PC-9 (cell line): ENCODE results near the gene LAMC3. TPM values are rescaled to one million over a fixed set of nuclear protein-coding genes. Genes with fewer than 3 reads are reported as not detected.

Experiments used
- BruUV-seq: library from RNA; stranded (reverse); fragments of 400-500 nt; replicated peaks from 2 replicates; lab custom pipeline; 2021; lab: Mats Ljungman, UMichigan
- CTCF ChIA-PET: fragments of 300-600 bp; sonication (Branson Sonifier 250); formaldehyde crosslinking; loops from one replicate; lab custom pipeline; 2022; ENCODE audit warnings: antibody characterized with exemption; lab: Charles Lee
- POLR2A ChIA-PET: fragments of 300-600 bp; sonication (Branson Sonifier 250); formaldehyde crosslinking; loops from one replicate; lab custom pipeline; 2022; ENCODE audit warnings: antibody characterized with exemption; ENCODE audit not compliant: unreplicated experiment; lab: Charles Lee
- DNase-seq, 2 experiments: peaks; one replicate each; pipeline versions ENCODE4 v3.0.0 to v3.0.0-alpha.2; 2015 to 2022; ENCODE audit warnings: mixed read lengths in 1 of 2
- H2AFZ ChIP-seq: fragments of 200-600 bp; sonication (generic); 2 replicates; pipeline ENCODE4 v1.8.1; 2017; ENCODE audit warnings: antibody characterized with exemption
- H3F3A ChIP-seq: fragments of 200-600 bp; sonication (generic); 2 replicates; pipeline ENCODE4 v1.8.1; 2017; ENCODE audit warnings: antibody characterized with exemption, mild to moderate bottlenecking, low read depth; ENCODE audit not compliant: insufficient read depth
- H3K27ac ChIP-seq: fragments of 200-600 bp; sonication (generic); 2 replicates; pipeline ENCODE4 v1.6.1; 2016; ENCODE audit warnings: mixed run types
- H3K27me3 ChIP-seq: fragments of 200-600 bp; sonication (generic); 2 replicates; pipeline ENCODE4 v1.6.1; 2016; ENCODE audit warnings: low read depth, mixed run types; ENCODE audit not compliant: insufficient read depth
- H3K36me3 ChIP-seq: fragments of 200-600 bp; sonication (generic); 2 replicates; pipeline ENCODE4 v1.6.1; 2016; ENCODE audit warnings: low read depth, mixed run types
- H3K4me1 ChIP-seq: fragments of 200-600 bp; sonication (generic); replicated peaks from 2 replicates; pipeline ENCODE4 v1.6.1; 2016; ENCODE audit warnings: mixed run types; ENCODE audit not compliant: insufficient read depth
- H3K4me2 ChIP-seq: fragments of 200-600 bp; sonication (generic); 2 replicates; pipeline ENCODE4 v1.6.1; 2017; ENCODE audit warnings: mixed run types
- H3K4me3 ChIP-seq: fragments of 200-600 bp; sonication (generic); 2 replicates; pipeline ENCODE4 v1.6.1; 2016; ENCODE audit warnings: mixed run types
- H3K79me2 ChIP-seq: fragments of 200-600 bp; sonication (generic); 2 replicates; pipeline ENCODE4 v1.6.1; 2017; ENCODE audit warnings: low read depth, mixed run types
- H3K9me2 ChIP-seq: fragments of 200-600 bp; sonication (generic); 2 replicates; pipeline ENCODE4 v1.8.1; 2017; ENCODE audit warnings: mild to moderate bottlenecking; ENCODE audit not compliant: insufficient read depth
- H3K9me3 ChIP-seq: fragments of 200-600 bp; sonication (generic); 2 replicates; pipeline ENCODE4 v1.8.1; 2016; ENCODE audit warnings: low read depth; ENCODE audit not compliant: insufficient read depth
- H4K20me1 ChIP-seq: fragments of 200-600 bp; sonication (generic); 2 replicates; pipeline ENCODE4 v1.8.1; 2017; ENCODE audit not compliant: insufficient read depth
- CTCF ChIP-seq: fragments of 200-600 bp; sonication (generic); conservative IDR thresholded peaks from 2 replicates; pipeline ENCODE4 v1.6.1; 2017; ENCODE audit warnings: mixed run types, antibody characterized with exemption, mild to moderate bottlenecking, moderate library complexity
- EZH2 ChIP-seq: fragments of 200-600 bp; sonication (generic); IDR thresholded peaks from 2 replicates; pipeline ENCODE4 v1.8.0; 2017; ENCODE audit warnings: antibody characterized with exemption, low read depth
- intact Hi-C: fragments of 100-400 bp; cut with micrococcal nuclease; formaldehyde crosslinking; loops from one replicate; pipeline ENCODE4 v1.10.0; 2022; ENCODE audit not compliant: unreplicated experiment
- total RNA-seq: library from RNA; stranded (reverse); gene quantifications from 2 replicates; pipeline ENCODE4 v1.2.3, GENCODE V29; 2021

The LAMC3 gene
- total RNA-seq, 1 experiment from 2014 or later = 0.41 TPM

- H2AFZ ChIP-seq = no peak overlapping the region
- no peaks in the 10 kb centered on the region for H3K79me2 ChIP-seq
Measured at GRCh38 chr9:130990306-130990977, 18.5 kb upstream of the LAMC3 start.

GRCh38 chr9:130990978-130991777 lies 17.8 kb upstream of the LAMC3 start:
- DNase-seq = no peak
- TF ChIP-seq EZH2 (no peak), CTCF (no peak)
- Histone ChIP-seq H2AFZ (no peak overlapping the region), H3F3A (no peaks in the 10 kb centered on the region), H3K27me3 (peaks cover 13% of the 10 kb centered on the region), H3K36me3 (no peaks in the 10 kb centered on the region), H3K9me3 (no peaks in the 10 kb centered on the region), H3K4me1 (no peaks in the 10 kb centered on the region), H3K4me3 (no peak overlapping the region), H3K79me2 (no peaks in the 10 kb centered on the region), H4K20me1 (no peaks in the 10 kb centered on the region), H3K27ac (no peak overlapping the region), H3K9me2 (no peaks in the 10 kb centered on the region), H3K4me2 (no peak overlapping the region)
- POLR2A ChIA-PET = interaction anchor here (0.6 kb wide), 1 partner anchor 130 kb away, joined by 3 read pairs; no protein-coding TSS in a partner anchor
- BruUV-seq = no TSS peak
- intact Hi-C loops = no loop called here
- CTCF ChIA-PET = no interaction called here

More at GRCh38 chr9:130990306-130990977, 18.5 kb upstream of the LAMC3 start:
- Histone ChIP-seq H3F3A (no peaks in the 10 kb centered on the region), H4K20me1 (no peaks in the 10 kb centered on the region), H3K9me3 (no peaks in the 10 kb centered on the region), H3K4me3 (no peak overlapping the region), H3K9me2 (no peaks in the 10 kb centered on the region), H3K4me1 (no peaks in the 10 kb centered on the region), H3K27me3 (peaks cover 16% of the 10 kb centered on the region), H3K4me2 (no peak overlapping the region), H3K36me3 (no peaks in the 10 kb centered on the region), H3K27ac (no peak overlapping the region)
- no peak for TF ChIP-seq EZH2
- no peak for TF ChIP-seq CTCF
- BruUV-seq = no TSS peak
- DNase-seq = no peak
- ChIA-PET POLR2A (no interaction called here), CTCF (no interaction called here)
- intact Hi-C loops = no loop called here

DNA sequence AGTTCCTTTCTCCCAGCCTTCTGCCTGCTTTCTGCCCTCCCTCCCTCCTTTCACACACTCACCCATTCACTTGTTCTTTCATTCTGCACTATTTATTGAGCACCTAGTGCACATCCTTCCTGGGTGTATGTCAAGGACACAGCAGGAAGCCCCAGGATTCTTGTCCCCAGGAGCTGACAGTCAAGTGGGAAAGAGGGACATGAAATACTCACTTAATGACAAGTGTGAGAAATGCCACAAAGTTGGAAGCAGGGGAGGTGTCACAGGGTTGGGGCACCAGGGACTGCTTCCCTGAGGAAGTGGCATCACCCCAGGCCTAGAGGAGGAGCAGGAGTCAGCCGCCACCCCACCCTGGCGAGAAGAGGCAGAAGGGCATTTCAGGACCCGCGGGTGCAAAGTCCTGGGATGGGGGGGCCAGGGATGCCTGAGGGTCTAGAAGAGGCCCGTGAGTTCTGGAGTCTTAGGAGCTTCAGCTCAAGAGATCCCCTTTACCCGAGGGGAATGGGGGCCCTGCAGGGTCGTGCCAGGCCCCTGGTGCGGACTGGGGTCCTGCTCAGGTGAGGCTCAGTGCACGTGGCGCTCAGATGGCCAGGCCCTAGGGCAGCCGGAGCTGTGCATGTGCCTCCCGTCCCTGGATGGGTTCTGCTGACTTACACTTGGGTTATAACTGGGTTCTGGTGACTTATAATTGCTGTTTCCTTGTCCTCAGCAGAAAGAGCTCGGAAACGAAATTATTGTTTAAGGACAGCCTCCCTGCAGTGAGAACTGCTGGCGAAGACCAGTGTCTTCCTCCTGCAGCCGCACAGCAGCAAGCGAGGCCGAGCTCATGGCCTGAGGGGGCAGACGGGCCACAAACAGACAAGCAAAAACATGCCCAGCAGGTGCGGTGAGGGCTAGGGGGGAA lies 16.9 kb upstream of the LAMC3 start:
- TF ChIP-seq EZH2 (no peak), CTCF (no peak)
- no peak overlapping the region for H2AFZ ChIP-seq
- no peak for DNase-seq
- no TSS peak for BruUV-seq
- H3K79me2 ChIP-seq = no peaks in the 10 kb centered on the region
- no peaks in the 10 kb centered on the region for H3F3A ChIP-seq
- no peaks in the 10 kb centered on the region for H3K4me1 ChIP-seq
- no peak overlapping the region for H3K4me2 ChIP-seq
- POLR2A ChIA-PET = interaction anchor here (0.6 to 0.7 kb wide), 2 partner anchors 131 to 1335 kb away, joined by 3 read pairs; no protein-coding TSS in a partner anchor
- H3K9me3 ChIP-seq = no peaks in the 10 kb centered on the region
- peaks cover 9% of the 10 kb centered on the region for H3K27me3 ChIP-seq
- CTCF ChIA-PET = interaction anchor here (0.6 kb wide), 1 partner anchor 54 kb away, joined by 3 read pairs; no protein-coding TSS in a partner anchor
- H4K20me1 ChIP-seq = no peaks in the 10 kb centered on the region
- intact Hi-C loops = no loop called here
- H3K27ac ChIP-seq = no peak overlapping the region
- H3K36me3 ChIP-seq = no peaks in the 10 kb centered on the region
- no peak overlapping the region for H3K4me3 ChIP-seq
- no peaks in the 10 kb centered on the region for H3K9me2 ChIP-seq
